BLaER1 treated with 17β-estradiol and CSF1 and Interleukin-3, amounts not matched to agents 10 nM and 100 nM (cell line): Measurements from ENCODE around the gene HBG2.

ENCODE experiments used
- H3K27ac ChIP-seq, 11 experiments: shearing (Covaris generic); formaldehyde crosslinking; 2 replicates each; pipeline ENCODE4 v1.8.1; 2022
- H3K27me3 ChIP-seq, 11 experiments: shearing (Covaris generic); formaldehyde crosslinking; 2 replicates each; pipeline ENCODE4 v1.8.1; 2022
- H3K36me3 ChIP-seq, 11 experiments: shearing (Covaris generic); formaldehyde crosslinking; 2 replicates each; pipeline ENCODE4 v1.8.1; 2022
- H3K4me1 ChIP-seq, 10 experiments: shearing (Covaris generic); formaldehyde crosslinking; 2 replicates each; pipeline ENCODE4 v1.8.1; 2022
- H3K4me2 ChIP-seq, 11 experiments: shearing (Covaris generic); formaldehyde crosslinking; 2 replicates each; pipeline ENCODE4 v1.8.1; 2022
- H3K4me3 ChIP-seq, 10 experiments: shearing (Covaris generic); formaldehyde crosslinking; 2 replicates each; pipeline ENCODE4 v1.8.1; 2022
- H3K9ac ChIP-seq, 11 experiments: shearing (Covaris generic); formaldehyde crosslinking; 2 replicates each; pipeline ENCODE4 v1.8.1; 2022
- H3K9me3 ChIP-seq, 11 experiments: shearing (Covaris generic); formaldehyde crosslinking; replicated peaks in 1 of 11; 2 replicates each; pipeline ENCODE4 v1.8.1; 2022
- H4K20me1 ChIP-seq, 11 experiments: shearing (Covaris generic); formaldehyde crosslinking; 2 replicates each; pipeline ENCODE4 v1.8.1; 2022
- Cebpa-rat ChIP-seq, 11 experiments: shearing (Covaris generic); IDR thresholded peaks; 2 replicates each; pipeline ENCODE4 v1.8.1; 2022

HBG2 gene

DNA sequence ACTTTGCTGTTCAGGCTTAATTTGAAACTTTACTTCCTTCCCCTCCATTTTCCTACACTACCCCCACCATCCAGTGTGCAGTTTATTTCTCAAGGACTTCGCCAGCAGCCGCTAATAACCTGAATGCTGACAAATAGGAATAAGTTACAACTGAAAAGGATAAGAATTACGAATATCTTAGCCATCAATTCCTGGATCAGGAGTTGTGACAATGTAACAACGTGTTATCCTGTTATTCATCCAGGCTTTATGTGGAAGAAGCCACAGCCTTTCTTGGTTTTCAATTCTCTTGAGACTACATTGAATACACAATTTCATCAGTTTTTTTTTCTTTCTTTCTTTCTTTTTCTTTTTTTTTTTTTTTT is 10.8 kb downstream of the HBG2 start:
- no peak overlapping the region for H3K4me2 ChIP-seq
- peaks cover 0 to 10% (median 0%) of the 10 kb centered on the region in 10 experiments; a peak in 4 of 20 replicates for H3K4me1 ChIP-seq
- no peaks in the 10 kb centered on the region for H3K36me3 ChIP-seq
- TF ChIP-seq Cebpa-rat (IDR thresholded peaks at IDR 0.05), result no peak
- H4K20me1 ChIP-seq, result no peaks in the 10 kb centered on the region
- no peaks in the 10 kb centered on the region for H3K9me3 ChIP-seq
- no peaks in the 10 kb centered on the region for H3K27me3 ChIP-seq
- H3K9ac ChIP-seq, result no peak overlapping the region
- no peak overlapping the region for H3K27ac ChIP-seq
- H3K4me3 ChIP-seq, result no peak overlapping the region

DNA sequence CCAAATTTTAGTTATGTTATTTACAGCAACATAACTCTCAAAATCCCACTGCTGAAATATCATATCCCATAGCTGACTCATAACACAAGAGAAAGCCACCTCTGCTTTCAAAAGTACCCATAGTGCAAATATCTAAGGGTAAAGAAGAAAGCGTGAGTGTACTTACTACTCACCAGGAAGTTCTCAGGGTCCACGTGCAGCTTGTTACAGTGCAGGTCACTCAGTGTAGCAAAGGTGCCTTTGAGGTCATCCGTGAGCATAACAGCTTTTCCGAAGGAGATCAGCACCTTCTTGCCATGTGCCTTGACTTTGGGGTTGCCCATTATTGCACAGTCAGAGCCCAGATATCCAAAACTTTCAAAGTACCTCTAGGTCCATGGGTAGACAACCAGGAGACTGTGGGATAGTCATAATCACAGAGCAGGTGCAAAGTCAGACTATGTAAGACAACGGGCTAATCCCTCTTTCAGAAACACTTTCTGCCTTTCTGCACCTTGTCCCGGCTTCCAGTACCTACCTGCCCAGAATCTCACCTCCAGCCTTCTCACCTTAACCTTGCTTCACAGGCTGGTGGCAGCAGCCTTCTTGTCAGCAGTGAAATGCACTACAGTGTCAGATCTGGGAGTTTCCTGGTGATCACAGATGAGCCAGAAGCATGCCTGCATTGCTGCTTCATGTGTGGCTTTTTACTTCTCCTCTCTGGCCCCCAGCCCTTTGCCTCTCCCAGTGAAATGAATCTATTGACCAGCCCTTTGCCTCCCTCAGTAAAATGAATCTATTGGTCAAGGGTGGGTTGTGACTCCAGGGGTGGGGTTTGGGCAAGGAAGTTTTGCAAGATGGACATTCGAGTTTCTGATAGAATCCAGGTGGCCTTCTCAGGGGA is 11.4 kb downstream of the HBG2 start:
- H3K4me1 ChIP-seq, result peaks cover 0 to 16% (median 0%) of the 10 kb centered on the region in 10 experiments; a peak in 4 of 20 replicates
- H3K27ac ChIP-seq, result no peak overlapping the region
- H4K20me1 ChIP-seq, result no peaks in the 10 kb centered on the region
- no peaks in the 10 kb centered on the region for H3K27me3 ChIP-seq
- H3K9ac ChIP-seq, result no peak overlapping the region
- H3K4me3 ChIP-seq, result no peak overlapping the region
- TF ChIP-seq Cebpa-rat (IDR thresholded peaks at IDR 0.05), result no peak
- no peaks in the 10 kb centered on the region for H3K9me3 ChIP-seq
- no peaks in the 10 kb centered on the region for H3K36me3 ChIP-seq
- H3K4me2 ChIP-seq, result no peak overlapping the region

GRCh38 chr11:5242208-5242607 is 12.4 kb downstream of the HBG2 start:
- H3K27ac ChIP-seq, result no peak overlapping the region

DNA sequence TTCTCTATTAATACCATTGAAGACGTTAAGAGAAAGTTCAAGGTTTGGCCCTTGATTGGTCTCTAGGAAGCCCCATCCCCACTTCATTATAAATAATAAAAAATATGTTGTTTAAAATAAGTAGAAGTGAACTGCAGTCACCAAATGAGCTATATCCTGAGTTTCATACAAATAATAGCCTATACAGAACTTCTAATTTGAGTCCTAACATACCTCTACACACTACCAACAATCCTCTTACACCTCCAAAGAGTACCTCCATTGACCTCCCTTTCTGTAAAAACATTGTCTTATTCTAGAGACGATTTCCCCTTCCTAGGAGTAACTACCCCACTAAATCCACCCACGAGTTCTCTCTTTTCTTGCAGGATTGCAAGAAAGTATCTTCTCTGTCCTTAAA is 13.1 kb downstream of the HBG2 start:
- TF ChIP-seq Cebpa-rat (IDR thresholded peaks at IDR 0.05), result no peak
- Histone ChIP-seq H3K9ac (no peak overlapping the region), H3K4me3 (no peak overlapping the region), H3K9me3 (no peaks in the 10 kb centered on the region), H4K20me1 (no peaks in the 10 kb centered on the region), H3K4me1 (peaks cover 0 to 16% (median 0%) of the 10 kb centered on the region in 10 experiments; a peak in 4 of 20 replicates), H3K27me3 (no peaks in the 10 kb centered on the region), H3K4me2 (0 out of 22 replicates have a peak overlapping the region, but pooled peaks of 1 of the 11 experiments have one; percentile 7), H3K27ac (no peak overlapping the region), H3K36me3 (no peaks in the 10 kb centered on the region)

More at GRCh38 chr11:5242208-5242607, 12.4 kb downstream of the HBG2 start:
- H3K9me3 ChIP-seq, result no peaks in the 10 kb centered on the region
- H3K4me1 ChIP-seq, result peaks cover 0 to 16% (median 0%) of the 10 kb centered on the region in 10 experiments; a peak in 4 of 20 replicates
- TF ChIP-seq Cebpa-rat (IDR thresholded peaks at IDR 0.05), result no peak
- H3K9ac ChIP-seq, result no peak overlapping the region
- H3K4me2 ChIP-seq, result peak overlapping the region in 1 of 11 experiments; percentile 7; a peak in 1 of 22 replicates
- H4K20me1 ChIP-seq, result no peaks in the 10 kb centered on the region
- no peak overlapping the region for H3K4me3 ChIP-seq
- no peaks in the 10 kb centered on the region for H3K36me3 ChIP-seq
- H3K27me3 ChIP-seq, result no peaks in the 10 kb centered on the region

- Histone ChIP-seq H3K36me3 (no peaks in the 10 kb centered on the region), H3K9me3 (no peaks in the 10 kb centered on the region), H3K27ac (no peak overlapping the region), H3K4me3 (no peak overlapping the region), H3K9ac (no peak overlapping the region), H3K27me3 (no peaks in the 10 kb centered on the region), H3K4me2 (no peak overlapping the region), H3K4me1 (peaks cover 0 to 16% (median 0%) of the 10 kb centered on the region in 10 experiments; a peak in 4 of 20 replicates), H4K20me1 (no peaks in the 10 kb centered on the region)
- no peak for TF ChIP-seq Cebpa-rat (IDR thresholded peaks at IDR 0.05)
These were observed 14.1 kb downstream of the HBG2 start for GRCh38 chr11:5240458-5240857.

DNA sequence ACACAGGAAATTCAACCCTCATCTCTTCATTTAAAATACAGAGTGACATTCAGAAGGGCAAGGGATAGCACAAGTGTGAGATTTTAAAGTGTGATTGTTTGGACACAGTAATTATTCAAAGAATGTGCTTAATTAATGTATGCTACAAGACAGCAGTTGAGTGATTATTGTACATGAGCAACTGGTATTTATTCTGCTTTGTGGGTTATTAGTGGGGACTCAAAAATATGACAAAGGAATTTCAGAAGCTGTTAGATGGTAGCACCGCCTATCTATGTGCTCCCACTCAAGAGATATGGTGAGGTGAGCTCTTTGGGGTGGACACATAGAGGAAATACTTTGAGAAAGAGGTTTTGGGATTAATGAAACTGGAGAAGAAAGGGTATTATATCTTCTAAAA is 14.5 kb downstream of the HBG2 start:
- H3K36me3 ChIP-seq, result no peaks in the 10 kb centered on the region
- TF ChIP-seq Cebpa-rat (IDR thresholded peaks at IDR 0.05), result no peak
- no peak overlapping the region for H3K4me2 ChIP-seq
- no peaks in the 10 kb centered on the region for H3K9me3 ChIP-seq
- H3K4me3 ChIP-seq, result no peak overlapping the region
- peaks cover 0 to 16% (median 0%) of the 10 kb centered on the region in 10 experiments; a peak in 5 of 20 replicates for H3K4me1 ChIP-seq
- H3K27ac ChIP-seq, result no peak overlapping the region
- no peaks in the 10 kb centered on the region for H3K27me3 ChIP-seq
- H3K9ac ChIP-seq, result no peak overlapping the region
- H4K20me1 ChIP-seq, result no peaks in the 10 kb centered on the region

DNA sequence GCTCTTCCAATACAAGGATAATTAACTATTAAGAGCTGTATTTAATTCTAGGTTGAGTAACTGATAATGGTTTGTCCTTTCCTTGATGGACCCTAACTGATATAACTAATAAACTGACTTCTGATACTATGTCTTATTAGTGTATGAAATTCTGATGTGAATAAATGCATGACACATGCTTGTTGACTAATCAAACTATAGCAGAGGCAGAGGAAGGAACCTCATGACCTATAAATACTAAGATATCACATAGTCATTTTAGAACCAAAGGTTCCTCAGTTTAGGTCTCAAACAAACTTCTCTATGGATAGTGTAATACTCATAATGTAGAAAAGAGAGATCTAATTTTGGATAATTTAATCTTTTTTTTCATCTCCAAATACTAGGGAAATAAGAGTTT is 15.5 kb downstream of the HBG2 start:
- H3K27ac ChIP-seq, result no peak overlapping the region
- H3K36me3 ChIP-seq, result no peaks in the 10 kb centered on the region
- peaks cover 7 to 23% (median 8%) of the 10 kb centered on the region in 10 experiments for H3K4me1 ChIP-seq
- no peaks in the 10 kb centered on the region for H4K20me1 ChIP-seq
- H3K9ac ChIP-seq, result no peak overlapping the region
- H3K4me2 ChIP-seq, result peak overlapping the region in 1 of 11 experiments; percentile 19; a peak in 2 of 22 replicates
- H3K27me3 ChIP-seq, result no peaks in the 10 kb centered on the region
- no peaks in the 10 kb centered on the region for H3K9me3 ChIP-seq
- H3K4me3 ChIP-seq, result no peak overlapping the region
- no peak for TF ChIP-seq Cebpa-rat (IDR thresholded peaks at IDR 0.05)

DNA sequence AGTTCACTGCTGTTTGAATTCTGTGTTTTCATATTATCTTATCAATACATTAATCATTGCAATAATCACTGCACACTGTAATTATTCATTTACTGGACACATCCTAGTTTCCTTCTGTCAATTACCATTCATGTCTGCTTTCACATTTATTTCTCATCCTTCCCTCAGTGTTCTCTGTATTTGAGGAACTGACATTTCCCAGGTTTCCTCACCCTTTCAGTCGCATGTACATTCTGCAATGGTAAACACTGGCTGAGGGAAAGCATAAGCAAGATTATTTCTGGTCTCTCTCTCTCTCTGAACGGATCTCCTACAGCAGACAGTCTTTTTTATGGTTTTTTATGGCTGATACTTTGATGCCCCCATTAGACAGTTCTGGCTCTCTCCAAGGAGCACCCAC is 16.1 kb downstream of the HBG2 start:
- H3K27me3 ChIP-seq, result no peaks in the 10 kb centered on the region
- peak overlapping the region in 2 of 11 experiments; percentile 19 to 55; a peak in 3 of 22 replicates for H3K4me2 ChIP-seq

DNA sequence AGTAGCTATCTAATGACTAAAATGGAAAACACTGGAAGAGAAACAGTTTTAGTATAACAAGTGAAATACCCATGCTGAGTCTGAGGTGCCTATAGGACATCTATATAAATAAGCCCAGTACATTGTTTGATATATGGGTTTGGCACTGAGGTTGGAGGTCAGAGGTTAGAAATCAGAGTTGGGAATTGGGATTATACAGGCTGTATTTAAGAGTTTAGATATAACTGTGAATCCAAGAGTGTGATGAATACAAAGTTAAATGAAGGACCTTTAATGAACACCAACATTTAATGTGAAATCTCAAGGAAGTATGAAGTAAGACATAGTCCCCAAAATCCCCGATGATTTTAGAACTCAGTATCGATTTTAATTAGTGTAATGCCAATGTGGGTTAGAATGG is 17.2 kb downstream of the HBG2 start:
- H4K20me1 ChIP-seq, result no peaks in the 10 kb centered on the region
- no peak for TF ChIP-seq Cebpa-rat (IDR thresholded peaks at IDR 0.05)
- H3K27ac ChIP-seq, result no peak overlapping the region
- H3K27me3 ChIP-seq, result no peaks in the 10 kb centered on the region
- H3K4me1 ChIP-seq, result peaks cover 10 to 33% (median 11%) of the 10 kb centered on the region in 10 experiments
- no peaks in the 10 kb centered on the region for H3K9me3 ChIP-seq
- no peak overlapping the region for H3K9ac ChIP-seq
- no peaks in the 10 kb centered on the region for H3K36me3 ChIP-seq
- no peak overlapping the region for H3K4me3 ChIP-seq
- no peak overlapping the region for H3K4me2 ChIP-seq

More for the DNA sequence above, 16.1 kb downstream of the HBG2 start:
- no peaks in the 10 kb centered on the region for H4K20me1 ChIP-seq
- H3K9ac ChIP-seq, result no peak overlapping the region
- H3K36me3 ChIP-seq, result no peaks in the 10 kb centered on the region
- H3K9me3 ChIP-seq, result no peaks in the 10 kb centered on the region
- H3K4me1 ChIP-seq, result peaks cover 10 to 27% (median 11%) of the 10 kb centered on the region in 10 experiments
- no peak for TF ChIP-seq Cebpa-rat (IDR thresholded peaks at IDR 0.05)
- H3K27ac ChIP-seq, result no peak overlapping the region
- H3K4me3 ChIP-seq, result no peak overlapping the region
